Activated T-helper 1 cell treated with Interleukin-2 at 50 U/mL for 16 hours (primary cell): ENCODE results near the gene RDM1.
A peak's percentile ranks its signal among the peaks of the same experiment; 100 is the strongest.
"Not testable (repeated sequence)": the region's sequence is repeated elsewhere in the genome, so short reads cannot be mapped to it uniquely, and the experiment has no call there.

ENCODE experiments used
- DNase-seq: peaks from one replicate; pipeline ENCODE4 v3.0.0-alpha.2; 2020; ENCODE audit warnings: low read depth

Gene RDM1

GRCh38 chr17:35898283-35899070 is 32.1 kb downstream of the RDM1 start:
- peak; percentile 34 for DNase-seq

- DNase-seq, result not testable (repeated sequence)
These were observed 32.8 kb downstream of the RDM1 start for GRCh38 chr17:35897772-35898171.

DNA sequence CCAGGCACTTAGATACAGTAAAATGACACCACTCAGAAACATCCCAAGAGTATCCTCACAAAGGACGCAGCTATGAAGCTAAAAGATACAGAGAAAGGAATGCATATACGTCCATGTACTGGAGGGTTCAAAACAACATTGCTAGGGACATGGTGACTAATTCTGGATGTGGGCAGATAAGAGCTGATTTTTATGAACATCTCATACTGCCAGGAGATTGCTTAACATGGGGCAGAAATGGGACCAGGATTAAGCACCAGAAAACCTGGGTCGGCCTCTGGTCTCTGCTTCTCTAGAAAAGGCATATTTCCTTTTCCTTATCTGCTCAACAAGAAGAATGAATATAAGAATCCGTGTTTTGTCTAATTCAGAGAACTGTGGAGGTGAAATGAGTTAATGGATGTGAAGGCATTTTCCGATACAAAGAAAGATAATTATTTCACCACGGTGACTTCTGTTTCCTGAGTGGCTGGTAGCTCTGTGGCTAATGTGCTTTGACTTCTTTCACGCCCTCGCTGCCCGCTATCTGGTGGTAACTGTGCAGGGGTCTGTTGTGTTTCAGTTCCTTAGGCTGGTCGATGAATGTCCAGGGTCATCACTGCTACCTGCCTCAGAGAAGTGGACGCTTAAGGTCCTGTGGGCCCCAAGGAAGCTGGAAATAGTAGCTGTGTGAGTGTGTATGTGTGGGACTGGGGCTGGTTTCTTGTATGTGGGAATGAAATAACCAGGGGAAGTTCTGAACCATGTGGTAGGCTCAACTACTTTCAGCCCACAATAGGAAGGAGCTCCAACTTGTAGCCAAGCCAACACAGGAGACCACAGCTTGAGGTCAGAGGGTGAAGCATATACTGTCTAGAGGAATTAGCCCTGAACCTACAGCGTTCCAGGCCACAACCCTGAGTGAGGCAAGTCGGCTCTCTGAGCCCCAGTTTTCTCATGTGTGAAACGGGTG is 34.7 kb downstream of the RDM1 start:
- no peak for DNase-seq

DNA sequence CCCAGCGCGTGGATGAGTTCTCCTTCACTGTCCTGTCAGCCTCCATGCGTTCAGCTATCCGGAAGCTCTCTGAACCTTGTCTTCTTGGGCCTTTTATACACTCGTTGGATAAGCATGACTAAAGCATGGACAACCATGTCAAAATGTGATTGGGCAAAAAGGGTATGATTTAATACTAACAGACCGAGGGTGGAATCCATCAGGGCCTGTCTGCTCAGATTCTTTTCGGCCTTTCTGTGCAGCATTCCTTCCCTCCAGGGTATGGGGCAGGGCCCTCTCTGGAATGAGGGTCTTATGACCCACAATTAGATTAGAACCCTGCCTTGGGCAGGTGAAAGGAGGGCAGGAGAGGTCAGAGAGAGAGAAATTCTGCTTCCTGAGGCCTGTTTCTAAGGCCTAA is 36.4 kb downstream of the RDM1 start:
- DNase-seq, result no peak

DNA sequence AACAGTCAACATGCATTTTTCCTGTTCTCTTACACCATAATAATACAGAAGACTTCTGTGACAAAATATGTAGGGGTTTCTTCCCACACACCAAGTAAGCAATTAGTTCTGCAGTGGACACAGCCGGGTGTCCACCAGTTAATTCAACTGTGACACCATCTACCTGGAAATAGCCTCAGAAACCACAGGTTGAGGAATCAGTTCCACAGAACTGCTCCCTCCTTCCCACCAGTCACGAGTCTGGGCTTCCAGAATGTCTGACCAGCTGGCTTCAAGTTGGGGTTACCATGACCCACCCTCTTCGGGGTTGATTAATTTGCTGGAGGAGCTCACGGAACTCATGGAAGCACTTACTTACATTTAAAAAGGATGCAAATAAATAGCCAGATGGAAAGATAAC is 36.8 kb downstream of the RDM1 start:
- no peak for DNase-seq

DNA sequence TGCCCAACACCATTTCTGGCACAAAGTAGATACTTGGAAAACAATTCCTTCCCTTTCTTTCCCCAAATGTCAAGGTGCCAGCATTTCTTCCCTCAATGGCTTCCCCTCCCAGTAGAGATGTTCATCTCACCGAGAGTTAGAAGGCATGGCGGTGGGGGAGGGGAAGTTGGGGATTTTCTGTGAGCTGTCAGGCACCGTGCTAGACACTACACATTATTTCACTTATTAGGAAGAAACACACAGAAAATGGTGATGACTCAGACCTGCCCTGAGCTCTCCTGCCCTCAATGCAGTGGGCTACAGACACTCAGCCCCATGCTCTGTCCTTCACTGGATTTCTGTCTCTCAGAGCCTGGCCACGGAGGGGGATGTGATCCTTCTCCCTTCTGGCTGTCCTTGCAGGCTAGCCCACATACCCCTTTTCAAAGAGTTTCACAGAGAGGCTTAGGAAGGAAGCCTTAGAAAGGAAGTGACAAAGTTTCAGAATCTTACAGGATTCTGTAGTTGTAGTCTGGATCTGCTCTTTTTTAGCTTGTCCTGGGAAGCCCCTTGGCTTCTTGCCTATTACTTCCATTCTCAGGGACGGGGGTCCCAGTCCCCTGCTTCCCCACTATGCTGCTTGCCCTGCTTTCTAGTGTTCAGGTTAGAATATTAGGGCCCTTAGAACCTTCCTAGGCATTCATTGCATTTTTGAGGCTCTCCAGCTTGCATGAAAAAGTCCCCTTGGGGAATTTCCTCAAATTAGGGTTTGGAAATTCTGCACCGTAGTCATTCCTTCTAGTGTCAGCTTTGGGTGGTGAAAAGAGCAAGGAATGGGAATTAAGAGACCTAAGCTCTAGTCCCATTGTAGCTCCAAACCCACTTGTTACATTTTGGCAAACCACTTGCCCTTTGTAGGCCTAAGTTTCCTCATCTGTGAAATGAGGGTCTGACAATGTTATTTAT is 38.2 kb downstream of the RDM1 start:
- DNase-seq, result no peak

DNA sequence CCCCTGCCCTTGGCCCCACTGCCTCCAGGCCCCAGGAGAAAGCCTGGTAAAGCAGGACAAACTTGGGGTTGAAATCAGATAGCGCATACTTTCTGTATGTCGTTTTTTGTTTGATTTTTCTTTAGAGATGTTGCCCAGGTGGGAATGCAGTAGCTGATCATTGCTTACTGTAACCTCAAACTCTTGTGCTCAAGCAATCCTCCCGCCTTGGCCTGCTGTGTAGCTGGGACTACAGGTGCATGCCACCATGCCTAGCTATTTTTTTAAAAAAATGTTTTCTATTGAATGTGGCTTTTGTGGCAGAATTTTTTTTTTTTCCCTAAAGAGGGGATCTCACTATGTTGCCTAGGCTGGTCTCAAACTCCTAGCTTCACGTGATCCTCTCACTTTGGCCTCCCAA is 39.3 kb downstream of the RDM1 start:
- no peak for DNase-seq

DNA sequence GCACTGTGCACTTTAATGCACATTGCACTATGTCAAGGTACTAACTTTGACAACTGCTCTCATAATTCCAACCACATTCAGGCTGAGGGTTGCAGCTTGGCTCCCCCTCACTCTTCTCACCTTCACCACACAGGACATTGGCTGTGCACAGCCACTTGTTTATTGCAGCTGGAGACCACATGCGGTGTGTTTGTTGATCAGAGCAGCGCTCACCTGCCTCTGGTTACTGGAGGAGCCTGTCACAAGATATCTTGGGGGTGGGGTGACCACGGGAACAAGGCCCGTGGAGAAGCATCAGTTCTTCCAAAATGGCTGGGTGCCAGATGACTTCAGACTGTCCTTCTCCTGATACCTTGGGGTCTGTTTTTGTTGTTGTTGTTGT is 39.8 kb downstream of the RDM1 start:
- DNase-seq, result peak; percentile 50

GRCh38 chr17:35889818-35890773 is 40.5 kb downstream of the RDM1 start:
- DNase-seq, result no peak

DNA sequence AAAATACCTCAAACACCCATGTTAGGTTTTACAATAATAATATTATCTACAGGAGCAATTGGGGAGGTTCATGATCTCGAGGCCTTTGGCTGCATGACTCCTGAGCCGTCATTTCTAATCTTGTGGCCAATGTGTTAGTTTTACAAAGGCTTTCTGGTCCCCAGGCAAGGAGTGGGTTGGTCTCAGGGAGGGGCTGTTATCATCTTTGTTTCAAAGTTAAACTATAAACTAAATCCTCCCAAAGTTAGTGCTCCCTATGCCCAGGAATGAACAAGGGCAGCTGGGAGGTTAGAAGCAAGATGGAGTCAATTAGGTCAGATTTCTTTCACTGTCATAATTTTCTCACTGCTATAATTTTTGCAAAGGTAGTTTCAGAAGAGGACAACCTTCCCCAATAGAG is 41.3 kb downstream of the RDM1 start:
- DNase-seq, result no peak

- peak; percentile 34 for DNase-seq
These were observed 50.6 kb downstream of the RDM1 start, which contains the start of gene CCL5 for GRCh38 chr17:35879773-35880654. CCL5 (minus strand) TSS chr17:35880360.

DNA sequence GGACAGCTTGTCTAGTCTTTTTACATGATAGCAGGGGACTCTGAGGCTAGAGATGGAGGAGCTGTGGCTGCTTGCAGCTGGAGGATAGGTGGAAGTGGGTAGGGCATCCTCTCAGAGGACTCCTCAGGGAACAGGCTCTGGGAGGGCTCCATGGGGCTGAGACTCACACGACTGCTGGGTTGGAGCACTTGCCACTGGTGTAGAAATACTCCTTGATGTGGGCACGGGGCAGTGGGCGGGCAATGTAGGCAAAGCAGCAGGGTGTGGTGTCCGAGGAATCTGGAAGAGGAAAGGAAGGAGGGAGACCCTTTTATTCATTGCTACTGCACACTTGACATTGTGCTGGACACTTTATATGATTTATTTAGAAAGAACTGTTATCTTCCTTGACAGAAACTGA is 52.2 kb downstream of the RDM1 start:
- DNase-seq, result no peak

GRCh38 chr17:35877345-35878029 is 53.1 kb downstream of the RDM1 start:
- no peak for DNase-seq

DNA sequence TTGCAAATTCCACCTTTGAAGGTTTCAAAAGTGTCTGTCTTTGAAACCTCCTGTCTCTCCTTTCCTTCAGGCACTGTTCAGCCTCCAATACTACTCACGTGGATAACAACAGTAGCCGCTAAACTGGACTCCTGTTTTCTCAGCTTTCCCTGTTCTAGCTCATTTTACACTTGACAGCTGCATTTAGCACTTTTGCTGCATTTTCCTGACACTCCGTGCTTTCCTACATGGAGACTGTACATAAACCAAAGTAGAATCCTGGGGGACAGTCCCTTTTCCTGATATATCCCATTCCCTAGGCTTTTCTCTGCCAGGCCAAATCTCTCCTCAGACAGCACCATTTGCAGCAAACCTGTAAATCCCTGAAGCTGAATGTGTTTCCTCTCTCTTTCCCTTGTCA is 54.0 kb downstream of the RDM1 start:
- no peak for DNase-seq

GRCh38 chr17:35875800-35876139 is 54.8 kb downstream of the RDM1 start:
- no peak for DNase-seq

GRCh38 chr17:35875072-35875799 is 55.3 kb downstream of the RDM1 start:
- no peak for DNase-seq

DNA sequence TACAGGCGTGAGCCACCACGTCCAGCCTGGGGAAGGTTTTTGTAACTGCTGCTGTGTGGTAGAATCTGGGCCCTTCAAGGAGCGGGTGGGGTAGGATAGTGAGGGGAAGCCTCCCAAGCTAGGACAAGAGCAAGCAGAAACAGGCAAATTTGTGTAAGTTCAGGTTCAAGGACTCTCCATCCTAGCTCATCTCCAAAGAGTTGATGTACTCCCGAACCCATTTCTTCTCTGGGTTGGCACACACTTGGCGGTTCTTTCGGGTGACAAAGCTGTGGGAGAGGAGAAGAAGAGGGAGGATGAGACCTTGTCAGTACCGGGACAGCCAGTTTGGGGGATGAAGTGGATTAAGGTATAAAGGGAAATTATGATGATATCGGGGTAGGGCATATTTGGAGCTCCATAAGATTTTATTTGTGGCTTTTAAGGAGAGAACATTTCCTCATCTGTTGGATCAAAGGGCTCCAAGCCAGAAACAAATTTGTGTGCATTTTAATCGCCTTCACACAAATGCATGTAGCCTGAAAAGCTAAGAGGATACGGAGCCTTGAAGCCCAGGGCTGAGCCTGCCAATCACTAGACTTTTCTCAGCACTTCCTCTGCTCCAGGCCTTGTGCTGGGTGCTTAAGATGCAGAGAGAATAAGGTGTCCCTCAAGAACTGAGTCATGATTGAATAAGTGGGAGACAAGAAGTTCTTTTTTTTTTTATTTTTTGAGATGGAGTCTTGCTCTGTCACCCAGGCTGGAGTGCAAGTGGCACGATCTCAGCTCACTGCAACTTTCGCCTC is 58.2 kb downstream of the RDM1 start:
- no peak for DNase-seq
